GM18858 (cell line): ENCODE results near the gene TSTD1.

ENCODE experiments used
- ATAC-seq: cut with Tn5 transposase; IDR thresholded peaks from one replicate; pipeline ENCODE4 v1.9.1; 2021; ENCODE audit not compliant: unreplicated experiment

Gene TSTD1

GRCh38 chr1:161038523-161039153 lies at the start of gene TSTD1:
TSS of gene TSTD1 (minus strand) at chr1:161038964. CDS start at chr1:161038889, 75 bp downstream.
- ATAC-seq: peak; percentile 63

- no peak for ATAC-seq
Measured at GRCh38 chr1:161086457-161086856, 47.7 kb upstream of the TSTD1 start.

- no peak for ATAC-seq
Measured at GRCh38 chr1:161085165-161085564, 46.4 kb upstream of the TSTD1 start.

GRCh38 chr1:161084597-161084988 lies 45.8 kb upstream of the TSTD1 start:
- no peak for ATAC-seq

GRCh38 chr1:161083748-161084596 lies 45.2 kb upstream of the TSTD1 start:
- no peak for ATAC-seq

- ATAC-seq: no peak
Measured at GRCh38 chr1:161082996-161083747, 44.4 kb upstream of the TSTD1 start.

GRCh38 chr1:161082483-161082882 lies 43.7 kb upstream of the TSTD1 start:
- no peak for ATAC-seq

- no peak for ATAC-seq
Measured at GRCh38 chr1:161081519-161081918, 42.8 kb upstream of the TSTD1 start.

GRCh38 chr1:161080441-161081405 lies 42.0 kb upstream of the TSTD1 start:
- ATAC-seq: no peak

GRCh38 chr1:161079436-161080110 lies 40.8 kb upstream of the TSTD1 start:
- no peak for ATAC-seq

- no peak for ATAC-seq
Measured at GRCh38 chr1:161077426-161077825, 38.7 kb upstream of the TSTD1 start.

GRCh38 chr1:161076410-161076809 lies 37.6 kb upstream of the TSTD1 start:
- no peak for ATAC-seq

- no peak for ATAC-seq
Measured at GRCh38 chr1:161074676-161075368, 36.1 kb upstream of the TSTD1 start.

GRCh38 chr1:161073474-161074121 lies 34.8 kb upstream of the TSTD1 start:
- ATAC-seq: no peak

GRCh38 chr1:161072751-161073449 lies 34.1 kb upstream of the TSTD1 start:
- ATAC-seq: no peak

- no peak for ATAC-seq
Measured at GRCh38 chr1:161071886-161072371, 33.2 kb upstream of the TSTD1 start.

- ATAC-seq: no peak
Measured at GRCh38 chr1:161070761-161071160, 32.0 kb upstream of the TSTD1 start.

GRCh38 chr1:161069731-161070270 lies 31.0 kb upstream of the TSTD1 start, which contains the start of gene ARHGAP30:
TSS of gene ARHGAP30 (minus strand) at chr1:161069891. CDS start at chr1:161069624, 267 bp downstream.
- ATAC-seq: peak; percentile 71
